DMS53 (cell line): Measurements from ENCODE around the gene MIDN.
"Not testable (repeated sequence)": the region's sequence is repeated elsewhere in the genome, so short reads cannot be mapped to it uniquely, and the experiment has no call there.

Experiments
- DNase-seq: peaks from one replicate; lab custom pipeline; 2025; lab: John Stamatoyannopoulos, UW

Gene MIDN

GRCh38 chr19:1248139-1248785, at the start of gene MIDN:
Gene MIDN (plus strand): TSS chr19:1248583. CDS start chr19:1250297, 1,714 bp downstream.
- DNase-seq, result peak; percentile 93

DNA sequence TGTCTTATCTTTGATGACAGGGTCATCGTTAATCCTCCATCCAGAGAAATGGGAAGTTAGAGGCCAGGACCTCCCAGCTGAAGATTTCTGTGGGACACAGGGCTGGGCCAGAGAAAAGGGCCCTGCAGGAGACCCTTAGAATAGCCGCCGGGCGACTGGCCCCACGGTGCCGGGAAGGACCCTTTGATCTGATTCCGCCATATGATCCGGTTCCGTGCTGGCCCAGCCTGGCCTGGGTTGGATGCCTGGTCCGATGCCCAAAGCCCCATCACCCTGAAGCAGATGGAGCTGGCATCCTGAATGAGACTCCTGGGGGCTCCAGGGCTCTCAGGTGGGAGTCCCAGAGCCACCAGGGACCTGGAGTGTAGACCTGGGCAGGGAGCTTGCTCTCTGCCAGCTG, 48.9 kb upstream of the MIDN start:
- DNase-seq, result no peak

GRCh38 chr19:1200614-1201013, 47.8 kb upstream of the MIDN start:
- DNase-seq, result not testable (repeated sequence)

DNA sequence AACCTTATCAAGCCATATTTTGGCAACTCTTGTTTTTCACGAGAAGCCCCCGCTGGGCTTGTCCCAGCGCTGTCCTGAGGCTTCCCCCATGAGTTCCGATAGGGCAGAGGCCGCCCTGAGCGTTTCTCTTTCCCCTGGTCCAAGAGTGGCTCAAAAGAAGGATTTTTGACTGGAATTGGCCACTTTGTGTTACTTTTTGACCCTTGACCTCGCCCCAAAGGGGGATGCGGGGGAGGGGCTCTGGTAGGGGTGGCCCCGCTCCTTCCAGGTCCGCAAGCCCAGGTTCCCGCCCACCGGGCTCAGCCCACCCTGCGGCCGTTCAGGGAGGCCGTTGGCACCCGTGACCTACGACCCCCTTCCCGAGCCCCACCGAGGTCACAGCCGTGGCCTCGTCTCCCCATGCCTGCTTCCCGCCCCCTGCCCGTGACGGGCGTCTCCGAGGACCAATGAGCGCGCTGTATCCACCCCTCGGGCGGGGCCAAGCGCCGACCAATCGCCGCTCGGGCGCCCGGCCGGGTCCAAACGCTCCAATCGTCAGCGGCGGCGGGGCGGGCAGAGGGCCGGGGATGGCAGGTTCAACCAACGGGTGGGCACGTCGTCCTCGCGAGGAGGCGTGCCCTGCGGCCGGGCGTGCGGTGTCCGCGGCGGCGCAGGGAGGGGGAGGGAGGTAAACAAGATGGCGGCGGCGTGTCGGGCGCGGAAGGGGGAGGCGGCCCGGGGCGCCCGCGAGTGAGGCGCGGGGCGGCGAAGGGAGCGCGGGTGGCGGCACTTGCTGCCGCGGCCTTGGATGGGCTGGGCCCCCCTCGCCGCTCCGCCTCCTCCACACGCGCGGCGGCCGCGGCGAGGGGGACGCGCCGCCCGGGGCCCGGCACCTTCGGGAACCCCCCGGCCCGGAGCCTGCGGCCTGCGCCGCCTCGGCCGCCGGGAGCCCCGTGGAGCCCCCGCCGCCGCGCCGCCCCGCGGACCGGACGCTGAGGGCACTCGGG, 43.0 kb upstream of the MIDN start, which contains the start of gene STK11:
Gene STK11 (plus strand): TSS at position 665 of the 986 bp plus-strand sequence. CDS start 1,136 bp downstream, outside the sequence.
- peak; percentile 97 for DNase-seq

DNA sequence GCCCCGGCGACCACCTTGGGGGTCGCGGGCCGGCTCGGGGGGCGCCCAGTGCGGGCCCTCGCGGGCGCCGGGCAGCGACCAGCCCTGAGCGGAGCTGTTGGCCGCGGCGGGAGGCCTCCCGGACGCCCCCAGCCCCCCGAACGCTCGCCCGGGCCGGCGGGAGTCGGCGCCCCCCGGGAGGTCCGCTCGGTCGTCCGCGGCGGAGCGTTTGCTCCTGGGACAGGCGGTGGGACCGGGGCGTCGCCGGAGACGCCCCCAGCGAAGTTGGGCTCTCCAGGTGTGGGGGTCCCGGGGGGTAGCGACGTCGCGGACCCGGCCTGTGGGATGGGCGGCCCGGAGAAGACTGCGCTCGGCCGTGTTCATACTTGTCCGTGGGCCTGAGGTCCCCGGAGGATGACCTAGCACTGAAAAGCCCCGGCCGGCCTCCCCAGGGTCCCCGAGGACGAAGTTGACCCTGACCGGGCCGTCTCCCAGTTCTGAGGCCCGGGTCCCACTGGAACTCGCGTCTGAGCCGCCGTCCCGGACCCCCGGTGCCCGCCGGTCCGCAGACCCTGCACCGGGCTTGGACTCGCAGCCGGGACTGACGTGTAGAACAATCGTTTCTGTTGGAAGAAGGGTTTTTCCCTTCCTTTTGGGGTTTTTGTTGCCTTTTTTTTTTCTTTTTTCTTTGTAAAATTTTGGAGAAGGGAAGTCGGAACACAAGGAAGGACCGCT, 42.1 kb upstream of the MIDN start:
- DNase-seq, result no peak

DNA sequence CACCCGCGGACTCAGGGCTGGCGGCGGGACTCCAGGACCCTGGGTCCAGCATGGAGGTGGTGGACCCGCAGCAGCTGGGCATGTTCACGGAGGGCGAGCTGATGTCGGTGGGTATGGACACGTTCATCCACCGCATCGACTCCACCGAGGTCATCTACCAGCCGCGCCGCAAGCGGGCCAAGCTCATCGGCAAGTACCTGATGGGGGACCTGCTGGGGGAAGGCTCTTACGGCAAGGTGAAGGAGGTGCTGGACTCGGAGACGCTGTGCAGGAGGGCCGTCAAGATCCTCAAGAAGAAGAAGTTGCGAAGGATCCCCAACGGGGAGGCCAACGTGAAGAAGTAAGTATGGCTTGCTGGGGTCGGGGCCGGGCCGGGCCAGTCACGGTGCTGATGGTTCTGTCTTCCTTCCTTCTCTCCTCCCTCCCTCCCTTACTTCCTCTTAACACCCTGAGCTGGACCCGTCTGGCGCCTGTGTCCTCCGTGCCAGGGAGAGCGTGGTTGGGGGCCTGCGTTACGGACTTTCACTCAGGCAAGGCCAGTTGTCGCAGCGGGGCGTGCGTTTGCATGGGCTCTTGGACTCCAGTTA, 41.4 kb upstream of the MIDN start:
- peak; percentile 33 for DNase-seq

GRCh38 chr19:1208830-1209229, 39.6 kb upstream of the MIDN start:
- DNase-seq, result not testable (repeated sequence)

DNA sequence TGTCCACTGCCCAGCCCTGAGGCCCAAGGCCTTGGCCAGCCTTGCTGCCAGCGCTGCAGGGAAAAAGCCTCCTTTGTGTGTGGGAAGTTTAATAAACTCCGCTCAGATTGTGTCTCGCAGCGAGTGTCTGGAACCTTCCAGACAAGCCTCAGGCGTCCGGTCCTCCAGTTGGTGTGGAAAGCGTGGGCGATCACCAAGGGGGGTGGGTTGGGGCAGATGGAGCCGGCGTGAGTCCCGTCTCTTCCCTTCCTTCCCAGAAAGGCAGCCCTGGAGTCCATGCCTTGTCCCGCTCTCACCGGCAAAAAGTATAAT, 38.2 kb upstream of the MIDN start:
- DNase-seq, result no peak

GRCh38 chr19:1211494-1212234, 36.7 kb upstream of the MIDN start:
- no peak for DNase-seq

- no peak for DNase-seq
Measured at GRCh38 chr19:1213391-1214286, 34.7 kb upstream of the MIDN start.

- DNase-seq, result no peak
Measured at GRCh38 chr19:1214299-1214861, 34.0 kb upstream of the MIDN start.

DNA sequence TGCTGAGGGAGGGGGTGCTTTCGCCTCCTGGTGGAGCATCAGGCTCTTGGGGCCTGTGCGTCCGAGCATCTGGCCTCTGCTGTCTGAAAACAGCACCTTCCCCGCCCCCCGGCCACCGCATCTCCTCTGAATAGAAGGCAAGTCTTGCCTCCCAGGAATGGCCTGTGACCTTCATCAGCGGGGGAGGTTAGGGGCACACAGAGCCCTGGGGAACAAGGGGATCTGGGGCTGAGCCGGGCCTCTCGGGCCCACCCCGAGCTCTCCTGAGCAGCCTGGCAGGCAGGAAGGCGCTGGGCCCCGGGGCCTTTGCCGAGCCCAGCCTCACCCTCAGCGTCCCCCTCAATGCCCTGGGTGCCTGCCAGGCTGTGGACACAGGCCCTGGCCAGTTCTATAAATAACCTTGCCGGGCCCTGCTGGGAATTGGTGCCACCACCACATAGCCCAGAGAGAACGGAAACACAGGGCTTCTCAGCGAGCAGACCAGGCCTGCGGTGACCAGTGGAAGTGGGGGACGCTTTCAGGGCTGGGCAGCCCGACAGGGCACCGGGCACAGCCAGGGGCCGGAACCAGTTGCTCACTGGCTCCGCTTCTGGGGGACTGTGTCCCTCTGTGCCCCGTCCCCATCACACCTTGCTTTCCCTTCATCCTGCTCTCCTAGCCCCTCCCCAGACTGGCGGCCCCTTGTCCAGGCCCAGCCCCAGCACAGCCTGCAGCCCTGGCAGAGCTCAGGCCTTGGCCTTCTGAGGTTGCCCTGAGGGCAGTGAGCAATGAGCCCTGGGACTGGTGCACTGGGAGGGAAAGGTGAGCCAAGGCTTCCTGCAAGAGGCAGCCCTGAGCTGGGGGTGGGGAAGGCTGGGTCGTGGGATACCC, 33.3 kb upstream of the MIDN start:
- DNase-seq, result no peak

GRCh38 chr19:1216756-1217155, 31.6 kb upstream of the MIDN start:
- DNase-seq, result no peak

GRCh38 chr19:1217366-1217765, 31.0 kb upstream of the MIDN start:
- no peak for DNase-seq

GRCh38 chr19:1218751-1219567, 29.4 kb upstream of the MIDN start:
- no peak for DNase-seq

GRCh38 chr19:1219786-1220476, 28.5 kb upstream of the MIDN start:
- DNase-seq, result no peak

- DNase-seq, result peak; percentile 32
Measured at GRCh38 chr19:1220477-1220930, 27.9 kb upstream of the MIDN start.
